Measurements from ENCODE around the gene ERAS. TPM values are rescaled to one million over a fixed set of nuclear protein-coding genes. Genes with fewer than 3 reads are reported as not detected.

ERAS gene
- total RNA-seq, 1 experiment from 2014 or later = 9.6 TPM

Other genes starting within 250 kb of the ERAS start
- gene WDR13, start 229.0 kb upstream of the ERAS start, total RNA-seq (2014; rRNA removed; shearing (Covaris generic)) = 71.3 and 76.8 TPM in 2 replicates
- gene WAS, start 142.7 kb upstream of the ERAS start, total RNA-seq (2014; rRNA removed; shearing (Covaris generic)) = not detected in 2 replicates
- gene SUV39H1, start 129.8 kb upstream of the ERAS start, total RNA-seq (2014; rRNA removed; shearing (Covaris generic)) = 9.5 and 13.3 TPM in 2 replicates
- gene GLOD5, start 64.8 kb upstream of the ERAS start, total RNA-seq (2014; rRNA removed; shearing (Covaris generic)) = not detected in 2 replicates
- gene GATA1, start 39.9 kb upstream of the ERAS start, total RNA-seq (2014; rRNA removed; shearing (Covaris generic)) = not detected in 2 replicates
- gene HDAC6, start 24.4 kb upstream of the ERAS start, total RNA-seq (2014; rRNA removed; shearing (Covaris generic)) = 67.8 and 118 TPM in 2 replicates
- 3.5 TPM in 1 of 2 replicates, not detected in the other for gene PCSK1N, start 9.1 kb downstream of the ERAS start, total RNA-seq (2014; rRNA removed; shearing (Covaris generic))
- gene TIMM17B, start 71.3 kb downstream of the ERAS start, total RNA-seq (2014; rRNA removed; shearing (Covaris generic)) = 115 and 138 TPM in 2 replicates
- gene PQBP1, start 71.4 kb downstream of the ERAS start, total RNA-seq (2014; rRNA removed; shearing (Covaris generic)) = 96.1 and 119 TPM in 2 replicates
- 10.1 and 15.7 TPM in 2 replicates for gene SLC35A2, start 85.1 kb downstream of the ERAS start, total RNA-seq (2014; rRNA removed; shearing (Covaris generic))
- gene PIM2, start 92.5 kb downstream of the ERAS start, total RNA-seq (2014; rRNA removed; shearing (Covaris generic)) = 14.6 and 20.6 TPM in 2 replicates
- gene OTUD5, start 131.1 kb downstream of the ERAS start, total RNA-seq (2014; rRNA removed; shearing (Covaris generic)) = 70.5 and 75.2 TPM in 2 replicates
- 0.37 and 0.44 TPM in 2 replicates for gene KCND1, start 145.3 kb downstream of the ERAS start, total RNA-seq (2014; rRNA removed; shearing (Covaris generic))
- gene GRIPAP1, start 175.8 kb downstream of the ERAS start, total RNA-seq (2014; rRNA removed; shearing (Covaris generic)) = 19.1 and 22.9 TPM in 2 replicates
- 27.3 and 50.0 TPM in 2 replicates for gene TFE3, start 216.8 kb downstream of the ERAS start, total RNA-seq (2014; rRNA removed; shearing (Covaris generic))
- 0.12 and 0.98 TPM in 2 replicates for gene CCDC120, start 232.5 kb downstream of the ERAS start, total RNA-seq (2014; rRNA removed; shearing (Covaris generic))
- gene PRAF2, start 247.5 kb downstream of the ERAS start, total RNA-seq (2014; rRNA removed; shearing (Covaris generic)) = 4.6 and 10.8 TPM in 2 replicates

All from G401 (cell line).